Cerebellar nuclear complex (tissue), 1 donor: Measurements from ENCODE around the gene CENPF.

ENCODE experiments used
- DNase-seq, 2 experiments: peaks; one replicate each; lab custom pipeline; 2025; lab: John Stamatoyannopoulos, UW

The CENPF gene

DNA sequence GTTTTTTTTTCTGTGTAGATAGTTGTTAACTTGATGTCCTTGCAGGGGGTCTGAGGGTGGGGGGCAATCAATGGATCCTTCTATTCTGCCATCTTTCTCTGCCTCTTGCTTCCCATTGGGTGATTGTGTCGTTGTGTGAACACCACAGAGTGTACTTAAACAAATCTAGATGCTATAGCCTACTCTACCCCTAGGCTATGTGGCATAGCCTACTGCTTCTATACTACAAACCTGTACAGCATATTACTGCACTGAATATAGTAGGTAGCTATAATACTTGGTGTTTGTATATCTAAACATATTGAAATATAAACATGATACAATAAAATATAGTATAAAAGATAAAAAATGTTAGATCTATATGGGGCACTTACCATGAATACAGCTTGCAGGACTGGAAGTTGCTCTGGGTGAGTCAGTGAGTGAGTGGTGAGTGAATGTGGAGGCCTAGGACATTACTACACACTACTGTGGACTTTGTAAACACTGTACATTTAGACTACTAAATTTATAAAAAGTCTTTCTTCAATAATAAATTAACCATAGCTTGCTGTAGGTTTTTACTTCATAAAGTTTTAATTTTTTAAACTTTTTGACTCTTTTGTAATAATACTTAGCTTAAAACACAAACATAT is 105.4 kb downstream of the CENPF start:
- DNase-seq: no peak

- DNase-seq: no peak
These were observed 106.2 kb downstream of the CENPF start for GRCh38 chr1:214709241-214709640.

GRCh38 chr1:214712737-214713136 is 109.7 kb downstream of the CENPF start:
- DNase-seq: no peak
